HepG2 (cell line): ENCODE measurements around the gene SNX13. TPM values are rescaled to one million over a fixed set of nuclear protein-coding genes. Genes with fewer than 3 reads are reported as not detected.

Experiments
- ATAC-seq: fragments of 200-7000 bp; cut with Tn5 transposase; 3 replicates; pipeline ENCODE4 v1.9.1; 2020; ENCODE audit warnings: mild to moderate bottlenecking, moderate library complexity
- BruUV-seq: library from RNA; stranded (reverse); fragments of 400-500 nt; replicated peaks from 2 replicates; lab custom pipeline; 2021; lab: Mats Ljungman, UMichigan
- CTCF ChIA-PET: fragments of 300-600 bp; formaldehyde crosslinking; extraction: SDS; loops from one replicate; lab custom pipeline; 2021; ENCODE audit warnings: low total read pairs, inconsistent platforms, low intra/inter-chr PET ratio; lab: Yijun Ruan, JAX
- POLR2A ChIA-PET: fragments of 350-600 bp; sonication (Branson Sonifier 250); formaldehyde crosslinking; loops from one replicate; lab custom pipeline; 2020; ENCODE audit warnings: antibody characterized with exemption, inconsistent platforms; lab: Yijun Ruan, JAX
- DNase-seq: peaks from one replicate; pipeline ENCODE4 v3.0.0-alpha.2; 2015; ENCODE audit warnings: low spot score
- FAIRE-seq: peaks from 3 replicates; lab custom pipeline; 2011; peaks lifted over from hg19 to GRCh38; lab: Jason Lieb, UNC
- H2AFZ ChIP-seq: one replicate; pipeline ENCODE4 v1.6.1; 2011; ENCODE audit warnings: low read length, inconsistent platforms
- H3K27ac ChIP-seq: fragments of 300-600 bp; 3 replicates; pipeline ENCODE4 v1.8.0; 2011; ENCODE audit warnings: mixed run types, mild to moderate bottlenecking, mixed read lengths, low read length, inconsistent platforms; ENCODE audit not compliant: insufficient read depth; ENCODE audit errors: extremely low read length
- H3K27me3 ChIP-seq, 2 experiments: fragments of 200-600 bp in 1 of 2; 2 replicates in 1 of 2; 3 replicates in 1 of 2; pipeline versions ENCODE4 v1.6.0 to v1.8.0; 2011; ENCODE audit warnings: low read length in 2 of 2, mild to moderate bottlenecking in 2 of 2, moderate library complexity in 2 of 2, inconsistent platforms in 1 of 2; ENCODE audit not compliant: insufficient read depth in 2 of 2, control insufficient read depth in 1 of 2
- H3K36me3 ChIP-seq, 2 experiments: fragments of 200-600 bp in 1 of 2; replicated peaks in 1 of 2; 2 replicates in 1 of 2; 3 replicates in 1 of 2; pipeline versions ENCODE4 v1.5.1 to v1.8.0; 2011; ENCODE audit warnings: low read length in 2 of 2, inconsistent platforms in 1 of 2; ENCODE audit not compliant: insufficient read depth in 2 of 2, control insufficient read depth in 1 of 2
- H3K4me1 ChIP-seq: 2 replicates; pipeline ENCODE4 v1.5.1; 2012; ENCODE audit warnings: low read length, inconsistent platforms; ENCODE audit not compliant: insufficient read depth
- H3K4me2 ChIP-seq: 2 replicates; pipeline ENCODE4 v1.6.0; 2011; ENCODE audit warnings: low read depth, low read length, inconsistent platforms
- H3K4me3 ChIP-seq, 3 experiments: fragments of 200-600 bp in 1 of 3; sonication (generic), shearing (Covaris generic) in 1 of 3; replicated peaks in 1 of 3; 2 replicates each; pipeline ENCODE4 v1.5.1; 2011 to 2016; ENCODE audit warnings: low read length in 3 of 3, inconsistent platforms in 2 of 3, low read depth in 2 of 3, mild to moderate bottlenecking in 2 of 3, control low read depth in 1 of 3, mixed read lengths in 1 of 3; ENCODE audit not compliant: insufficient read depth in 1 of 3
- H3K79me2 ChIP-seq: one replicate; pipeline ENCODE4 v1.6.1; 2011; ENCODE audit warnings: low read length, inconsistent platforms; ENCODE audit not compliant: insufficient read depth
- H3K9ac ChIP-seq: 2 replicates; pipeline ENCODE4 v1.6.0; 2011; ENCODE audit warnings: mild to moderate bottlenecking, low read depth, low read length, inconsistent platforms; ENCODE audit not compliant: insufficient read depth
- H3K9me3 ChIP-seq: 2 replicates; pipeline ENCODE4 v1.5.1; 2012; ENCODE audit warnings: mild to moderate bottlenecking, low read length
- H4K20me1 ChIP-seq: 2 replicates; pipeline ENCODE4 v1.6.0; 2011; ENCODE audit warnings: inconsistent platforms, mild to moderate bottlenecking, low read length, moderate library complexity; ENCODE audit not compliant: insufficient read depth
- BRD4 ChIP-seq: sonication (generic); formaldehyde crosslinking; IDR thresholded peaks from 2 replicates; pipeline ENCODE4 v1.4.0; 2020; ENCODE audit warnings: missing genetic modification reagents
- HNF4G ChIP-seq, 2 experiments: sonication (generic) in 1 of 2; formaldehyde crosslinking in 1 of 2; IDR thresholded peaks; 2 replicates each; pipeline versions ENCODE4 v1.4.0 to v1.6.1; 2011 to 2020; ENCODE audit warnings: borderline replicate concordance in 2 of 2, low read depth in 2 of 2, mild to moderate bottlenecking in 2 of 2, low read length in 1 of 2, missing genetic modification reagents in 1 of 2, moderate library complexity in 1 of 2
- KDM5A ChIP-seq: fragments of 200-600 bp; sonication (generic); IDR thresholded peaks from 2 replicates; pipeline ENCODE4 v1.7.0; 2018; ENCODE audit warnings: antibody characterized with exemption, mild to moderate bottlenecking, low read length, borderline replicate concordance
- NR2F1 ChIP-seq, 2 experiments: fragments of 450-650 bp in 1 of 2; formaldehyde crosslinking in 1 of 2; IDR thresholded peaks; 2 replicates each; pipeline versions ENCODE4 v1.5.0 to v1.6.1; 2016 to 2020; ENCODE audit warnings: mild to moderate bottlenecking in 1 of 2, missing compliant biosample characterization in 1 of 2, missing genetic modification reagents in 1 of 2, moderate library complexity in 1 of 2
- PPARG ChIP-seq: conservative IDR thresholded peaks from 2 replicates; pipeline ENCODE4 v1.6.1; 2016; ENCODE audit warnings: missing biosample characterization, missing genetic modification reagents
- TGIF2 ChIP-seq: IDR thresholded peaks from 2 replicates; pipeline ENCODE4 v1.6.1; 2016; ENCODE audit warnings: control low read depth, missing compliant biosample characterization
- THYN1 ChIP-seq: sonication (generic); formaldehyde crosslinking; IDR thresholded peaks from 2 replicates; pipeline ENCODE4 v1.8.1; 2023; ENCODE audit warnings: low read depth, mild to moderate bottlenecking, moderate library complexity, missing genetic modification reagents, borderline replicate concordance
- ZFP82 ChIP-seq: sonication (generic); formaldehyde crosslinking; IDR thresholded peaks from 2 replicates; pipeline ENCODE4 v1.5.1; 2020; ENCODE audit warnings: mild to moderate bottlenecking, missing genetic modification reagents, borderline replicate concordance
- ZNF124 ChIP-seq: sonication (generic); formaldehyde crosslinking; IDR thresholded peaks from 2 replicates; pipeline ENCODE4 v1.4.0; 2020; ENCODE audit warnings: missing genetic modification reagents
- ZNF607 ChIP-seq: sonication (generic); formaldehyde crosslinking; IDR thresholded peaks from 2 replicates; pipeline ENCODE4 v1.5.1; 2020; ENCODE audit warnings: missing genetic modification reagents, mild to moderate bottlenecking, borderline replicate concordance
- ZNF784 ChIP-seq: sonication (generic); formaldehyde crosslinking; IDR thresholded peaks from 2 replicates; pipeline ENCODE4 v1.5.1; 2020; ENCODE audit warnings: missing genetic modification reagents, mild to moderate bottlenecking, borderline replicate concordance
- WGBS: methylation state at CpG from one replicate; pipeline ENCODE4 v1.1.6; 2017; ENCODE audit warnings: low lambda C conversion rate; 5-methylcytosine and 5-hydroxymethylcytosine counted together
- in situ Hi-C: cut with HindIII; loops from 2 replicates; pipeline ENCODE4 v1.10.0; 2017; ENCODE audit warnings: low pct_unique_long_range_greater_than_20kb; ENCODE audit not compliant: extremely low pct_ligation_motif_present
- intact Hi-C: fragments of 100-400 bp; cut with micrococcal nuclease; formaldehyde crosslinking; loops from one replicate; pipeline ENCODE4 v1.10.0; 2022; ENCODE audit not compliant: unreplicated experiment
- polyA plus RNA-seq, 8 experiments: library from polyadenylated mRNA; depleted of rRNA in 3 of 8; stranded (reverse) in 7 of 8; unstranded in 1 of 8; fragments of >200 nt; fragmentation: Illumina TruSeq in 4 of 8; extraction: Trizol in 4 of 8; gene quantifications; 2 replicates each; pipeline versions ENCODE4 v1.2.1 to v1.2.3, GENCODE V29; 2011 to 2016; ENCODE audit warnings: low read depth in 4 of 8, missing spikeins in 1 of 8, mixed read lengths in 1 of 8; ENCODE audit not compliant: insufficient read depth in 1 of 8
- total RNA-seq, 5 experiments: library from RNA; depleted of rRNA; stranded (reverse); fragments of >200 nt; fragmentation: Illumina TruSeq; extraction: Trizol; gene quantifications; 2 replicates each; pipeline ENCODE4 v1.2.3, GENCODE V29; 2016; ENCODE audit warnings: low read depth in 1 of 5
- TF ChIP-seq, protein P1 (sequence below): sonication (generic); formaldehyde crosslinking; conservative IDR thresholded peaks from 2 replicates; pipeline ENCODE4 v1.4.0; 2020; ENCODE audit warnings: missing genetic modification reagents
- TF ChIP-seq, protein P2 (sequence below): sonication (generic); formaldehyde crosslinking; IDR thresholded peaks from 2 replicates; pipeline ENCODE4 v1.4.0; 2020; ENCODE audit warnings: missing genetic modification reagents
- TF ChIP-seq, protein P3 (sequence below): sonication (generic); formaldehyde crosslinking; IDR thresholded peaks from 2 replicates; pipeline ENCODE4 v1.5.1; 2020; ENCODE audit warnings: mild to moderate bottlenecking, missing genetic modification reagents

SNX13 gene
- total and polyA plus RNA-seq, 2 of the 13 experiments (the other 11 are each of a cell fraction or from before 2014, with no cell fraction given): 14.3 to 32.3 TPM

GRCh38 chr7:17957871-17958270, 17.6 kb upstream of the SNX13 start:
- H3K9ac ChIP-seq: no peak overlapping the region
- intact Hi-C loops: no loop called here
- WGBS: 51% methylated on average over 2 of the region's 2 CpGs
- no peak overlapping the region for H2AFZ ChIP-seq
- ChIA-PET POLR2A (no interaction called here), CTCF (no interaction called here)
- no peak for ATAC-seq
- no peak for FAIRE-seq
- H4K20me1 ChIP-seq: no peaks in the 10 kb centered on the region
- no peaks in the 10 kb centered on the region for H3K79me2 ChIP-seq
- H3K27ac ChIP-seq: no peak overlapping the region
- no TSS peak for BruUV-seq
- no peaks in the 10 kb centered on the region for H3K36me3 ChIP-seq
- H3K4me1 ChIP-seq: no peaks in the 10 kb centered on the region
- H3K4me2 ChIP-seq: no peak overlapping the region
- H3K9me3 ChIP-seq: no peaks in the 10 kb centered on the region
- no peaks in the 10 kb centered on the region; a peak in 2 of 5 replicates for H3K27me3 ChIP-seq
- H3K4me3 ChIP-seq: no peak overlapping the region
- in situ Hi-C loops: no loop called here
- no peak for DNase-seq
- TF ChIP-seq, protein P1, sequence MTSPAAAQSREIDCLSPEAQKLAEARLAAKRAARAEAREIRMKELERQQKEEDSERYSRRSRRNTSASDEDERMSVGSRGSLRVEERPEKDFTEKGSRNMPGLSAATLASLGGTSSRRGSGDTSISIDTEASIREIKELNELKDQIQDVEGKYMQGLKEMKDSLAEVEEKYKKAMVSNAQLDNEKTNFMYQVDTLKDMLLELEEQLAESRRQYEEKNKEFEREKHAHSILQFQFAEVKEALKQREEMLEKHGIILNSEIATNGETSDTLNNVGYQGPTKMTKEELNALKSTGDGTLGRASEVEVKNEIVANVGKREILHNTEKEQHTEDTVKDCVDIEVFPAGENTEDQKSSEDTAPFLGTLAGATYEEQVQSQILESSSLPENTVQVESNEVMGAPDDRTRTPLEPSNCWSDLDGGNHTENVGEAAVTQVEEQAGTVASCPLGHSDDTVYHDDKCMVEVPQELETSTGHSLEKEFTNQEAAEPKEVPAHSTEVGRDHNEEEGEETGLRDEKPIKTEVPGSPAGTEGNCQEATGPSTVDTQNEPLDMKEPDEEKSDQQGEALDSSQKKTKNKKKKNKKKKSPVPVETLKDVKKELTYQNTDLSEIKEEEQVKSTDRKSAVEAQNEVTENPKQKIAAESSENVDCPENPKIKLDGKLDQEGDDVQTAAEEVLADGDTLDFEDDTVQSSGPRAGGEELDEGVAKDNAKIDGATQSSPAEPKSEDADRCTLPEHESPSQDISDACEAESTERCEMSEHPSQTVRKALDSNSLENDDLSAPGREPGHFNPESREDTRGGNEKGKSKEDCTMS (CRISPR knock-in tag): no peak
- no peak for TF ChIP-seq HNF4G (IDR thresholded peaks at IDR 0.05; ENCODE audit: borderline replicate concordance, low read depth, low read length)
- TF ChIP-seq HNF4G (CRISPR knock-in tag; IDR thresholded peaks at IDR 0.05; ENCODE audit: borderline replicate concordance, low read depth): no peak
- TF ChIP-seq KDM5A: no peak
- no peak for TF ChIP-seq TGIF2
- no peak for TF ChIP-seq BRD4
- TF ChIP-seq, protein P2, sequence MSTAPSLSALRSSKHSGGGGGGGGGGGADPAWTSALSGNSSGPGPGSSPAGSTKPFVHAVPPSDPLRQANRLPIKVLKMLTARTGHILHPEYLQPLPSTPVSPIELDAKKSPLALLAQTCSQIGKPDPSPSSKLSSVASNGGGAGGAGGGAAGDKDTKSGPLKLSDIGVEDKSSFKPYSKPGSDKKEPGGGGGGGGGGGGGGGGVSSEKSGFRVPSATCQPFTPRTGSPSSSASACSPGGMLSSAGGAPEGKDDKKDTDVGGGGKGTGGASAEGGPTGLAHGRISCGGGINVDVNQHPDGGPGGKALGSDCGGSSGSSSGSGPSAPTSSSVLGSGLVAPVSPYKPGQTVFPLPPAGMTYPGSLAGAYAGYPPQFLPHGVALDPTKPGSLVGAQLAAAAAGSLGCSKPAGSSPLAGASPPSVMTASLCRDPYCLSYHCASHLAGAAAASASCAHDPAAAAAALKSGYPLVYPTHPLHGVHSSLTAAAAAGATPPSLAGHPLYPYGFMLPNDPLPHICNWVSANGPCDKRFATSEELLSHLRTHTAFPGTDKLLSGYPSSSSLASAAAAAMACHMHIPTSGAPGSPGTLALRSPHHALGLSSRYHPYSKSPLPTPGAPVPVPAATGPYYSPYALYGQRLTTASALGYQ (CRISPR knock-in tag): no peak
- no peak for TF ChIP-seq ZNF607 (CRISPR knock-in tag)
- TF ChIP-seq ZNF784: no peak
- no peak for TF ChIP-seq NR2F1 (CRISPR knock-in tag; IDR thresholded peaks at IDR 0.05)
- no peak for TF ChIP-seq THYN1 (CRISPR knock-in tag)
- TF ChIP-seq, protein P3, sequence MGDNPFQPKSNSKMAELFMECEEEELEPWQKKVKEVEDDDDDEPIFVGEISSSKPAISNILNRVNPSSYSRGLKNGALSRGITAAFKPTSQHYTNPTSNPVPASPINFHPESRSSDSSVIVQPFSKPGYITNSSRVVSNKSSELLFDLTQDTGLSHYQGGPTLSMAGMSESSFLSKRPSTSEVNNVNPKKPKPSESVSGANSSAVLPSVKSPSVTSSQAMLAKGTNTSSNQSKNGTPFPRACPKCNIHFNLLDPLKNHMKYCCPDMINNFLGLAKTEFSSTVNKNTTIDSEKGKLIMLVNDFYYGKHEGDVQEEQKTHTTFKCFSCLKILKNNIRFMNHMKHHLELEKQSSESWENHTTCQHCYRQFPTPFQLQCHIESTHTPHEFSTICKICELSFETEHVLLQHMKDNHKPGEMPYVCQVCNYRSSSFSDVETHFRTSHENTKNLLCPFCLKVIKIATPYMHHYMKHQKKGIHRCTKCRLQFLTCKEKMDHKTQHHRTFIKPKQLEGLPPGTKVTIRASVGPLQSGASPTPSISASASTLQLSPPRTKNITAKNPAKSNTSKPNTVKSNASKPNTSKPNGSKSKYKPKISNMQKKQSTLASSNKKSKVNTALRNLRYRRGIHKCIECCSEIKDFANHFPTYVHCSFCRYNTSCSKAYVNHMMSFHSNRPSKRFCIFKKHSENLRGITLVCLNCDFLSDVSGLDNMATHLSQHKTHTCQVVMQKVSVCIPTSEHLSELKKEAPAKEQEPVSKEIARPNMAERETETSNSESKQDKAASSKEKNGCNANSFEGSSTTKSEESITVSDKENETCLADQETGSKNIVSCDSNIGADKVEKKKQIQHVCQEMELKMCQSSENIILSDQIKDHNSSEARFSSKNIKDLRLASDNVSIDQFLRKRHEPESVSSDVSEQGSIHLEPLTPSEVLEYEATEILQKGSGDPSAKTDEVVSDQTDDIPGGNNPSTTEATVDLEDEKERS (CRISPR knock-in tag): no peak
- TF ChIP-seq ZFP82 (CRISPR knock-in tag): no peak
- no peak for TF ChIP-seq PPARG (CRISPR knock-in tag)
- TF ChIP-seq ZNF124 (CRISPR knock-in tag): no peak
